K562 (cell line): ENCODE results near the gene CCDC9. TPM values are rescaled to one million over a fixed set of nuclear protein-coding genes. Genes with fewer than 3 reads are reported as not detected.
A peak's percentile ranks its signal among the peaks of the same experiment; 100 is the strongest.

ENCODE experiments used
- FOS ChIP-seq: IDR thresholded peaks from 3 replicates; pipeline ENCODE4 v1.6.1; 2011; ENCODE audit not compliant: insufficient read length; ENCODE audit errors: extremely low read depth
- FOXK1 ChIP-seq: sonication (generic); formaldehyde crosslinking; IDR thresholded peaks from 2 replicates; pipeline ENCODE4 v1.8.0; 2022; ENCODE audit warnings: missing genetic modification reagents, mild to moderate bottlenecking, borderline replicate concordance
- GTF3C2 ChIP-seq: IDR thresholded peaks from 3 replicates; pipeline ENCODE4 v1.6.1; 2011; ENCODE audit warnings: borderline replicate concordance, mild to moderate bottlenecking, moderate library complexity; ENCODE audit not compliant: insufficient read length; ENCODE audit errors: extremely low read depth
- KDM1A ChIP-seq, 2 experiments: fragments of 450-650 bp; IDR thresholded peaks; 2 replicates each; pipeline ENCODE4 v1.6.1; 2016; ENCODE audit warnings: mild to moderate bottlenecking in 2 of 2
- SIX5 ChIP-seq, 2 experiments: IDR thresholded peaks; 2 replicates each; pipeline ENCODE4 v1.6.1; 2011; ENCODE audit warnings: low read length in 2 of 2, borderline replicate concordance in 1 of 2, low read depth in 1 of 2, mild to moderate bottlenecking in 1 of 2, moderate library complexity in 1 of 2; ENCODE audit not compliant: insufficient read depth in 1 of 2
- SOX6 ChIP-seq: fragments of 450-650 bp; IDR thresholded peaks from 2 replicates; pipeline ENCODE4 v1.6.1; 2014; ENCODE audit warnings: mild to moderate bottlenecking
- SP1 ChIP-seq: sonication (generic); formaldehyde crosslinking; IDR thresholded peaks from 2 replicates; pipeline ENCODE4 v1.8.1; 2022; ENCODE audit warnings: mild to moderate bottlenecking, missing genetic modification reagents
- ZNF165 ChIP-seq: fragments of 250-450 bp; sonication (Bioruptor Pico); IDR thresholded peaks from 2 replicates; pipeline ENCODE4 v1.4.0; 2020; ENCODE audit warnings: borderline replicate concordance
- ZNF23 ChIP-seq: fragments of 250-450 bp; sonication (Bioruptor Pico); IDR thresholded peaks from 2 replicates; pipeline ENCODE4 v1.4.0; 2020; ENCODE audit warnings: mild to moderate bottlenecking
- ZNF551 ChIP-seq: fragments of 250-450 bp; sonication (Bioruptor Pico); IDR thresholded peaks from 2 replicates; pipeline ENCODE4 v1.5.0; 2021; ENCODE audit warnings: mild to moderate bottlenecking, moderate library complexity
- ZNF589 ChIP-seq: fragments of 200-800 bp; sonication (Bioruptor generic); IDR thresholded peaks from 2 replicates; pipeline ENCODE4 v1.6.1; 2016; ENCODE audit warnings: low read depth, missing genetic modification characterization, missing compliant biosample characterization
- polyA plus RNA-seq, 8 experiments: library from polyadenylated mRNA; depleted of rRNA in 4 of 8; stranded (reverse) in 5 of 8; unstranded in 3 of 8; fragments of >200 nt; fragmentation: Nextera tagmentation in 2 of 8; fragmentation: Illumina TruSeq in 1 of 8; extraction: Ambion mirVana in 2 of 8; extraction: Trizol in 1 of 8; gene quantifications; 2 replicates each; pipeline versions ENCODE4 v1.2.1 to v1.2.3, GENCODE V29; 2011 to 2014; ENCODE audit warnings: inconsistent platforms in 1 of 8, missing spikeins in 1 of 8
- total RNA-seq, 7 experiments: library from RNA; depleted of rRNA in 6 of 7; stranded (reverse); fragments of >200 nt in 6 of 7; fragmentation: Illumina TruSeq in 2 of 7; extraction: Trizol in 2 of 7; gene quantifications; 2 replicates each; pipeline versions ENCODE4 v1.2.1 to v1.2.3, GENCODE V29; 2011 to 2021; ENCODE audit warnings: low replicate concordance in 1 of 7
- TF ChIP-seq, protein P1 (sequence below), 2 experiments: fragments of 450-650 bp; IDR thresholded peaks; 2 replicates each; pipeline ENCODE4 v1.6.1; 2016; ENCODE audit warnings: mild to moderate bottlenecking in 2 of 2, borderline replicate concordance in 1 of 2, low read depth in 1 of 2, moderate library complexity in 1 of 2
- TF ChIP-seq, protein P2 (sequence below): fragments of 200-400 bp; formaldehyde crosslinking; IDR thresholded peaks from 2 replicates; pipeline ENCODE4 v1.6.1; 2017; ENCODE audit warnings: mild to moderate bottlenecking, low read depth, low read length, moderate library complexity

Gene CCDC9
- total and polyA plus RNA-seq, 9 of the 15 experiments (the other 6 are each of a cell fraction or from before 2014, with no cell fraction given), result 0.23 to 38.6 (median 8.4) TPM

DNA sequence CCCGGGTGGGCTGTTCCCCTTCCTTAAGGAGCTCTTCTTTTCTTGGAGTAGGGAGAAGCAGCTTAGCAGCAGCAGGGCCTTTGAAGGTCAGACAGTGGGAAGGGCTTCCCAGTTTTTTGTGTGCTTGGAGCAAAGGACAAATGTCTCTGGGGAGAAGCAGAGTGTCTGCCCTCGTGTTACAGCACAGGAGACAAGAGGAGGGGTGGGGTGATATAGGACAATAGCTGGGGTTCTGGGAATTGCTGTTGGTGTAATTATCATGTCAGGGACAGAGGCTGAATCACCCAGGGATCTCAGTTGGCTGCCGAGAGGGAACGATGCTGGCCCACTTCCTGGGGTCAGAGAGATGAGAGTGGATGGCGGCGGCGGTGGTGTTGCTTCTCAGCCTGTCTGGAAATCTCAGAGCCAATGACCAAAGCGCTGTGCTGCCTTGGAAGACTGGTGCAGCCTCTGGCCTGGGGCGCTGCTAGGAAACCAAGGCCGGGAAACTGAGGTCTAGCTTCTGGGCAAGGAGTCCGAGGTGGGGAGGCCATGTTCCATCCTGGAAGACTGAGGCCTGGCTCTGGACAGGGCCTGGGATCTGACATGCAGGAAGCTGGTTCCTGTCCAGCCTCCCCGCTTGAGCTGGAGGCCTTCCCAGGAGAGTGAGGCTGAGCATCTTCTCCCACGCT lies 19.6 kb downstream of the CCDC9 start (continued):
- TF ChIP-seq SP1 (CRISPR knock-in tag) (peak; percentile 50; the same call in 1 of the 2 replicates), KDM1A (IDR thresholded peaks at IDR 0.05) (no peak), FOXK1 (CRISPR knock-in tag) (0 out of 2 replicates have a peak, but pooled peaks have one; percentile 22), ZNF551 (no peak), ZNF589 (CRISPR knock-in tag) (0 out of 2 replicates have a peak, but pooled peaks have one; percentile 22), ZNF165 (no peak), FOS (no peak), ZNF23 (CRISPR knock-in tag) (no peak), SOX6 (peak; percentile 44; the same call in 1 of the 2 replicates), GTF3C2 (no peak), SIX5 (IDR thresholded peaks at IDR 0.05; ENCODE audit: borderline replicate concordance in 1 of 2, insufficient read depth in 1 of 2, low read depth in 1 of 2, low read length in 2 of 2) (peak in 1 of 2 experiments; percentile 3; a peak in 1 of 4 replicates)
- TF ChIP-seq, protein P1, sequence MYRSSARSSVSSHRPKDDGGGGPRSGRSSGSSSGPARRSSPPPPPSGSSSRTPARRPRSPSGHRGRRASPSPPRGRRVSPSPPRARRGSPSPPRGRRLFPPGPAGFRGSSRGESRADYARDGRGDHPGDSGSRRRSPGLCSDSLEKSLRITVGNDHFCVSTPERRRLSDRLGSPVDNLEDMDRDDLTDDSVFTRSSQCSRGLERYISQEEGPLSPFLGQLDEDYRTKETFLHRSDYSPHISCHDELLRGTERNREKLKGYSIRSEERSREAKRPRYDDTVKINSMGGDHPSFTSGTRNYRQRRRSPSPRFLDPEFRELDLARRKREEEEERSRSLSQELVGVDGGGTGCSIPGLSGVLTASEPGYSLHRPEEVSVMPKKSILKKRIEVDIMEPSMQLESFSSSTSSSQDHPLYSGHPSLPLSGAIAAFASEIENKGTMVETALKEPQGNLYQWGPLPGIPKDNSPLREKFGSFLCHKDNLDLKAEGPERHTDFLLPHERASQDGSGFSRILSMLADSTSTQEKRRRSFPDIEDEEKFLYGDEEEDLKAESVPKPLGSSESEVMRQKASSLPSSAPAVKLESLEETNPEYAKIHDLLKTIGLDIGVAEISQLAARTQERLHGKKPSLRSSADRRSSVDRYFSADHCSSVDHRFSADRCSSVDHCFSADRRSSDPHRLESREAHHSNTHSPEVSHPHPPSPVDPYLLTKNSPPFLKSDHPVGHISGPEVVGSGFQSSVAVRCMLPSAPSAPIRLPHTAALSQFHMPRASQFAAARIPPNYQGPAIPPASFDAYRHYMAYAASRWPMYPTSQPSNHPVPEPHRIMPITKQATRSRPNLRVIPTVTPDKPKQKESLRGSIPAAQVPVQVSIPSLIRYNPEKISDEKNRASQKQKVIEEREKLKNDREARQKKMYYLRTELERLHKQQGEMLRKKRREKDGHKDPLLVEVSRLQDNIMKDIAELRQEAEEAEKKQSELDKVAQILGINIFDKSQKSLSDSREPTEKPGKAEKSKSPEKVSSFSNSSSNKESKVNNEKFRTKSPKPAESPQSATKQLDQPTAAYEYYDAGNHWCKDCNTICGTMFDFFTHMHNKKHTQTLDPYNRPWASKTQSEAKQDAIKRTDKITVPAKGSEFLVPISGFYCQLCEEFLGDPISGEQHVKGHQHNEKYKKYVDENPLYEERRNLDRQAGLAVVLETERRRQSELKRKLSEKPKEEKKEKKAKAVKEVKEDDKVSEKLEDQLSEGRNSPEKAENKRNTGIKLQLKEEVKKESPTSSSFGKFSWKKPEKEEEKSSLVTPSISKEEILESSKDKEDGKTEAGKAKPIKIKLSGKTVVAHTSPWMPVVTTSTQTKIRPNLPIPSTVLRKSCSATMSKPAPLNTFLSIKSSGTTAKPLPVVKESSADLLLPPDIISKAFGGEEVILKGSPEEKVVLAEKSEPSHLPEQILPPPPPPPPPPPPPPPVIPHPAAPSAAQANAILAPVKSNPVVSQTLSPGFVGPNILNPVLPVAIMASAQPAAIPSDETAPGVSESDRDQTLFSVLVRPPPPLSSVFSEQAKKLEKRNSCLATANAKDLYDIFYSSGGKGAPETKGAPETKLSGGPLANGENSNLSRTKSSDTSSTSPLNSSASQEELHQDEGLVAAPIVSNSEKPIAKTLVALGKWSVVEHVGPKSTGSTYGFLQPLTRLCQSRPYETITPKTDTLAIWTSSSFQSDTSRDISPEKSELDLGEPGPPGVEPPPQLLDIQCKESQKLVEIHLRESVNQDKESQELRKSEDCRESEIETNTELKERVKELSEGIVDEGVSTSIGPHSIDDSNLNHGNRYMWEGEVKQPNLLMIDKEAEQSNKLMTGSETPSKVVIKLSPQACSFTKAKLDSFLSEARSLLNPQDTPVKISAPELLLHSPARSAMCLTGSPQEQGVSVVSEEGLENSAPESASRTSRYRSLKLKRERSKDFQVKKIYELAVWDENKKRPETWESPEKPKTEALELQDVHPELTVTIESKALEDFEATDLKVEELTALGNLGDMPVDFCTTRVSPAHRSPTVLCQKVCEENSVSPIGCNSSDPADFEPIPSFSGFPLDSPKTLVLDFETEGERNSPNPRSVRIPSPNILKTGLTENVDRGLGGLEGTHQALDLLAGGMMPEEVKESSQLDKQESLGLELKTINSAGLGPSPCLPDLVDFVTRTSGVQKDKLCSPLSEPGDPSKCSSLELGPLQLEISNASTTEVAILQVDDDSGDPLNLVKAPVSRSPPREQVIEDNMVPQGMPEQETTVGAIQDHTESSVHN (IDR thresholded peaks at IDR 0.05; ENCODE audit: borderline replicate concordance in 1 of 2, low read depth in 1 of 2), result no peak
- TF ChIP-seq, protein P2, sequence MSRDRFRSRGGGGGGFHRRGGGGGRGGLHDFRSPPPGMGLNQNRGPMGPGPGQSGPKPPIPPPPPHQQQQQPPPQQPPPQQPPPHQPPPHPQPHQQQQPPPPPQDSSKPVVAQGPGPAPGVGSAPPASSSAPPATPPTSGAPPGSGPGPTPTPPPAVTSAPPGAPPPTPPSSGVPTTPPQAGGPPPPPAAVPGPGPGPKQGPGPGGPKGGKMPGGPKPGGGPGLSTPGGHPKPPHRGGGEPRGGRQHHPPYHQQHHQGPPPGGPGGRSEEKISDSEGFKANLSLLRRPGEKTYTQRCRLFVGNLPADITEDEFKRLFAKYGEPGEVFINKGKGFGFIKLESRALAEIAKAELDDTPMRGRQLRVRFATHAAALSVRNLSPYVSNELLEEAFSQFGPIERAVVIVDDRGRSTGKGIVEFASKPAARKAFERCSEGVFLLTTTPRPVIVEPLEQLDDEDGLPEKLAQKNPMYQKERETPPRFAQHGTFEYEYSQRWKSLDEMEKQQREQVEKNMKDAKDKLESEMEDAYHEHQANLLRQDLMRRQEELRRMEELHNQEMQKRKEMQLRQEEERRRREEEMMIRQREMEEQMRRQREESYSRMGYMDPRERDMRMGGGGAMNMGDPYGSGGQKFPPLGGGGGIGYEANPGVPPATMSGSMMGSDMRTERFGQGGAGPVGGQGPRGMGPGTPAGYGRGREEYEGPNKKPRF, result no peak
